GM18526 (cell line): ENCODE measurements around the gene FAHD1.

Source experiments
- POLR2A ChIP-seq: IDR thresholded peaks from 3 replicates; pipeline ENCODE4 v1.6.1; 2011; ENCODE audit not compliant: insufficient read length; ENCODE audit errors: extremely low read depth

FAHD1 gene

DNA sequence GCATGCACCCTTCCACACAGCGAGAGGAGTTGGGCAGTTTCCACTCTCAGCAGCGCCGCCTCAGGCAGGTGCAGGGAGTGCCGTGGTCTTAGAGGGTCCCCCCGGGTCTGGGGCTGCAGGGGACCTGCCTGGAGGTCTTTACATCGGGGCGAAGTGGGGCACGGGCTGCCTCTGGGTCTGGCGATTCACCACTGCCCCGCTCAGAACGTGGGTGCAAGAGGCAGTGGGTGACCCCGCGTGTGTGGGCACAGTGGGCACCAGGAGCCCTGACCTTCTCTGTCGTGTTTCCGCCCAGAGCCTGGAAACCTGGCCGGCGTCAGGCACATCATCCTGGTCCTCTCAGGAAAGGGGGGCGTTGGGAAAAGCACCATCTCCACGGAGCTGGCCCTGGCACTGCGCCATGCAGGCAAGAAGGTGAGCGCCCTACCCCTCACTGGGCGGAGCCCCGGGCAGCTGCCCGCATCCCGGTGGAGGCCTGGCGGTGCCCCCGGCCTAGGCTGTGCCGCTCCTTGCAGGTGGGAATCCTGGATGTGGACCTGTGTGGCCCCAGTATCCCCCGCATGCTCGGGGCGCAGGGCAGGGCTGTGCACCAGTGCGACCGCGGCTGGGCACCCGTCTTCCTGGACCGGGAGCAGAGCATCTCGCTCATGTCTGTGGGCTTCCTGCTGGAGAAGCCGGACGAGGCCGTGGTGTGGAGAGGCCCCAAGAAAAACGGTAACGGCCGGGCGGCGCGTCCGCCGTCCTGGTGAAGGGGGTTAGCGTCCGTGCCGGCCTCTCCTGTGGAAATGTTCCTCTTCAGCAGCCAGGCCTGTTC, 40.6 kb upstream of the FAHD1 start:
- no peak for TF ChIP-seq POLR2A

DNA sequence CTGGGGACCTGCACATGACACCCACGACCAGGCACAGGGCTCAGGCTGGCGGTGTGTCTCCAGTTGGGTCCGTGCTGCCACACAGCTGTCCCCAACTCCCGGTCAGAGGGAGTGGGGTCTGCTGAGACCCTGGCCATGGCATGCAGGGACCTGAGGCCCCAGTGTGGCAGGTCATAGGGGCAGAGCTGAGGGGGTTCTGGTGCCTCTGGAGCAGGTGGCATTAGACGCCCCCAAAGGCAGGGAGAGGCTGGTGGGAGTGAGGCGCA, 40.0 kb upstream of the FAHD1 start:
- no peak for TF ChIP-seq POLR2A

- TF ChIP-seq POLR2A: no peak
These were observed 39.5 kb upstream of the FAHD1 start for GRCh38 chr16:1787322-1788094.

GRCh38 chr16:1788095-1788707, 38.8 kb upstream of the FAHD1 start:
- TF ChIP-seq POLR2A: no peak

DNA sequence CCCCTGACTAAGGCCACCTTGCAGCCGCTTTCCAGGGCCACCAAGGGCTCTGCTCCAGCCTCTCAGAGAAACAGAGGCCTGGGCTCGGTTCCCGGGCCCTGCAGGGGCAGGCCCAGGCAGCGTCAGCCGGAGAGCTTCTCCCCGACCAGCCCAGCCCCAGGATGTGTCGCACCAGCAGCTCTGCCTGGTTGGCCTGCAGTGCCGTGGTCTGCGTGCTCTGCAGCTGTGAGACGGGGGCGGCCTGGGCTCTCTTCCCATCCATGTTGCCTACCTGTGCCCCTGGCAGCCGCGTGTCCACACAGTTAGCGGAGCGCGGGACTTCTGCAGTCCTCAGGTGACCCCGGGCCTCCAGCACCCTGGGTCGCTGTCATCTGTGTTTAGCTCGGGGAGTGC, 38.3 kb upstream of the FAHD1 start:
- TF ChIP-seq POLR2A: no peak

DNA sequence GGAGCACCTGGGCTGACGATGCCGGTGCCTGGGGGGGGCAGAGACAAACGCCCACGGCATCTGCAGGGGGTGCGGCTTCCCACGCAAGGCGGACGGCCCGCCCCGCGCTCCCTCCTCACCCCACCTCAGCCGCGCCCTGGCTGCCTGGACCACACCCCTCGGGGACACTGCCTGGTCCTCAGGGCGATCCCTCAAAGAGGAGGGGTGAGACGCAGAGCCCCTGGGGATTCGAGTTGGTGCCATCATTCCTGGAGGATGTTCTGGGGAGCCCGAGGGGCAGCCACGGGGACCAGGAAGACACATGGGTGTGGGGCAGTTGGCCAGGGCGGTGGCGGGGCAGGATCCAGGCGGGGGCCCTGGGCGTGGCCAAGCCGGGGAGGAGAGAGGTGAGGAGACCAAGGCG, 37.4 kb upstream of the FAHD1 start:
- no peak for TF ChIP-seq POLR2A

GRCh38 chr16:1790261-1790610, 36.8 kb upstream of the FAHD1 start:
- TF ChIP-seq POLR2A: no peak

GRCh38 chr16:1790611-1791255, 36.3 kb upstream of the FAHD1 start:
- no peak for TF ChIP-seq POLR2A

- TF ChIP-seq POLR2A: no peak
These were observed 35.6 kb upstream of the FAHD1 start for GRCh38 chr16:1791256-1791942.

DNA sequence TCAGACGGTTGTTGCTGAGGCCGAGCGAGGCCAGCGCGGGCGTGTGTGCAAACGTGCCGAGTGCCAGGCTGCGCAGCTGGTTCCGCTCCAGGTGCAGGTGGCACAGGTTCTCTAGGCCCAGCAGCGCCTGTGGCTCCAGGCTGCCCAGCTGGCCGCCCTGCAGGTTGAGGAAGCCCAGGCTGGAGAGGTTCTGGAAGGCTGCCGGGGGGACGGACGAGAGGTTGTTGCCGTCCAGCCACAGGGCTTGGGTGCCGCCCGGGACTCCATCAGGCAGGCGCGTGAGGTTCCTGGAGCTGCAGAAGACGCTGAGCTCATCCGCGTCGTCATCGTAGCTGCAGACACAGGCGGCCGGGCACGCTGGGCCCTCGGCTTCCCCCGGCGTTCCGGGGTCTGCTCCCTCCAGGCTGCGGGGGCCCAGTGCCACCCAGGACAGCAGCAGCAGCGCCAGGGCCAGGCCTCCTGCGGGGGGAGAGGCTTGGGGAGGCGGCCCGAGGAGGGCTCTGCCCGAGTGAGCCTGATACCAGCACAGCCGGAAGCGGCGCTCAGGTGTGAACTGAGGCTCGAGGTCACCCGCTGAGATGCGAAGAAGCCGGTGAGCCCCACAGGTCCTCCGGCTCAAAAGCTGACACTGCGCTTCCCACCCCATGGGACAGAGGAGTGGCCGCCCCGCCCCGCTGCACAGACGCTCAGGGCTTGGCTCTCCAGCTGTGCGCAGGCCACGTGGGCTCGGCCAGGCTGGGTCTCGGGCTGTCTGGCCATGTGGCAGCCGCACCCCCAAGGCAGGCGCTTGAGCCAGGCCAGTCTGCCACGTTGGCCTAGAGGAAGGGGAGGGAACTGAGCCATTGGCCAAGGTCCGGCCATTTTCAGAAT, 34.8 kb upstream of the FAHD1 start:
- no peak for TF ChIP-seq POLR2A

DNA sequence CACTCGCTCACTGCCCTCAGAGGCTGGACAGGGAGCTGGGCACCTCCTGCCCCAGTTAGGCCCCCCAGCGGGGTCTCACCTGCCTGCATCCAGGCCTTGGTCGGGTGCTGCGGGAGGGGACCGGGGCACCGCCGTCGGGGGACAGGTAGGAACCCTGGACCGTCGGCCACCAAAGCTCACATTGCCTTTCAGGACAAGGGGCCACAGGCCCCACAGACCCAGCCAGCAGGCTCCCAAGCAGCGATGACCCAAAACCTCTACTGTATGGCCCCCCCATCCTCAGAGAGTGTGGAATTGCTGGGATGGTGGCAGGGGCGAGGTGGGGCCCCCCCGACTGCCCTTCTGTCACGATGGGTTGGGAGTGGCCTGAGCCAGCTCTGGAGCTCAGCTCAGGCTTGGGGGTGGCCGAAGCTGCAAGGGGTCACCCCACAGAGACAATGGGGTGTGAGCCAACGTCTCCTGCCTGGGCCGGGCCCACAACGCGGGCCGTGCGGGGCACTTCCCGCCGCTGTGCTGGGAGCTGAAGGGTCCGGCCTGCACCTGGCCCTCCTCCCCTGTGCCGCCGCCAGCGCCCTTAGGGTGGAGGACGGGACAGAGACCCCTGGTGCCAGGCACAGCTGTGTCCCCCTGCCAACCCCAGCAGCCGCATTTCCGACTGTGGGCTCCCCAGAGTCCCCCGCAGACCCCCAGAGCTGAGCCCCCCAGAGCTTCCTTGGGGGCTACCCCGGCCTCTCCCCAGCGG, 34.0 kb upstream of the FAHD1 start:
- no peak for TF ChIP-seq POLR2A

DNA sequence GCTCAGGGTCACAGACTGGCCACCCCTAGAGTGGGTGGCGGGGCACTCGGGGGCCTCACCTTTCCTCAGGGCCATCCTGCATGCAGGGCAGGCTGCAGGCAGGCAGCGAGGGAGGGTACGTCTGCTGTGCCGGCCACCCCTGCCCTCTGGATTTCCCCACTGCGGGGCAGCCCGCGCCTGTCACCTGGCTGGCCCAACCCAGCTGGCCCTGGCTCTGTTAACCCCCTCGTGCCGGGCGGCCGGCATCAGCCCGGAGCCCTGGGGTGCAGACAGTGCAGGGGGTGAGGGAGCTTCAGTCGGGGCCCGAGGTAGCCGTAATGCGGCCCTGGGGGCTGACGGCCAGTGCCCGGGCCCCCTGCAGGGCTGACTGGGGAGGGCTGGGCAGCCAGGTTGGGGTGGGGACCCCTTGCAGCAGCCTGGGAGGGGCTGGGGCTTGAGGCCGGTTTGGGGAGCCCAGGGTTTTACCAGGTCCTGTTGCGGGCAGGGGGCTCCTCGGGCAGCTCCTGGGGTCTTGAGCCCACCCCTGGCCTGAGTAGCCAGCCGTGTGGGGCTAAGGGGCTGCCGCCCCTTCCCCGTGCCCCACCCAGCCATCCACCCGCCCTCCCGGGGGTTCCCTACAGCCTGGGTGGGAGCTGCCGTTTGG, 33.3 kb upstream of the FAHD1 start, which contains the start of gene IGFALS:
Gene IGFALS, minus strand, starts transcription at position 128 of the 643 bp plus-strand sequence. Its CDS starts 53 bp downstream, at position 75.
- no peak for TF ChIP-seq POLR2A

- TF ChIP-seq POLR2A: no peak
These were observed 32.7 kb upstream of the FAHD1 start for GRCh38 chr16:1794221-1794871.
